HAP-1 (cell line): ENCODE measurements around the gene RAD51B.
"Not testable (repeated sequence)": the region's sequence is repeated elsewhere in the genome, so short reads cannot be mapped to it uniquely, and the experiment has no call there.

Experiments used
- DNase-seq, 2 experiments: peaks; one replicate each; pipeline ENCODE4 v3.0.0-alpha.2; 2016 to 2020; ENCODE audit warnings: low spot score in 2 of 2
- H3K27me3 ChIP-seq: fragments of 250-450 bp; sonication (Bioruptor Pico); 2 replicates; pipeline ENCODE4 v1.5.1; 2020; ENCODE audit warnings: low read depth, mild to moderate bottlenecking, moderate library complexity
- H3K36me3 ChIP-seq: fragments of 250-450 bp; sonication (Bioruptor Pico); replicated peaks from 2 replicates; pipeline ENCODE4 v1.5.1; 2020; ENCODE audit warnings: mild to moderate bottlenecking
- H3K4me1 ChIP-seq: fragments of 250-450 bp; sonication (Bioruptor Pico); 2 replicates; pipeline ENCODE4 v1.5.1; 2020; ENCODE audit warnings: mild to moderate bottlenecking
- H3K4me3 ChIP-seq: fragments of 250-450 bp; sonication (Bioruptor Pico); 2 replicates; pipeline ENCODE4 v1.5.1; 2020; ENCODE audit warnings: mild to moderate bottlenecking, moderate library complexity
- H3K9me3 ChIP-seq: fragments of 250-450 bp; sonication (Bioruptor Pico); 2 replicates; pipeline ENCODE4 v1.5.1; 2020; ENCODE audit warnings: mild to moderate bottlenecking, moderate library complexity
- in situ Hi-C: fragments of 300-500 bp; cut with MboI; formaldehyde crosslinking; loops from 3 replicates; pipeline ENCODE4 v1.14.3; 2020; ENCODE audit warnings: low sequenced_read_pairs, inconsistent platforms, mixed read lengths

Gene RAD51B

DNA sequence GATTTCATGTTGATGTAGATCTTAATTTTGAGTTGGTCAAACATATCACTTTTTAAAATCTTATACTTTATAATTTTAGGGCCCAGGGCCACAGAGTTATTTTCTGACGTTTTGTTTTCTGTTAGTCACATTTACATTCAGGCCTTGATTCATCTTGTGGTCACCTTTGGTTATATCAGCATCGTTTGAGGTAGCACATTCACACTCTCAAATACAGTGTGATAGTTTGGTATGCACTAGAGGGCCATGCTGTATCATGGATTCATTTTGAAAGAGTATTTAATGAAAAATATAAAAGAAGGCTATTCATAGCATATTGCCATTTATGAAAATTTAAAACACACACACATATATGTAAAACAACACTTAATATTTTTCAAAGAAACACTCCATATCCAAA, 274.6 kb downstream of the RAD51B start:
- Histone ChIP-seq H3K9me3 (no peaks in the 10 kb centered on the region), H3K36me3 (no peaks in the 10 kb centered on the region), H3K4me1 (no peaks in the 10 kb centered on the region), H3K4me3 (no peak overlapping the region), H3K27me3 (no peaks in the 10 kb centered on the region)
- no peak for DNase-seq
- in situ Hi-C loops = no loop called here

DNA sequence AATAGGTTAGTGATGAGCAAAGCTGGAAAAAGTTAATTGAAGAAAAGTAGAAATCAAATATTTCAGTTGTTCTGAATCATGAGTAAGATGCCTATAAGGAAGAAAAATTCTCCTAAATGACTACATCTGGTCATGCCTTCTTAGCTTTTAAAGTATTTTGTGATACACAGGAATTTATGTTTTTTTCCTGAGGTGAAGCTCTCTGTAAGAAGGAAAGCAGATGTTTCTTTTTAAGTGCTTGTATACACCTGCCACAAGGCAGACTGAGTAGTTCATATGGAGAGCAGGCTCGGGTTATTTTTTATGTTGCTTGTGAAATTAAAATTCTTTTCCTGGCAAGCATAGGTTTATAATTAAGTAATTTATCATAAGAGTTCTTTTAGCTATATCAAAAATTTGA, 275.2 kb downstream of the RAD51B start:
- Histone ChIP-seq H3K27me3 (no peaks in the 10 kb centered on the region), H3K36me3 (no peaks in the 10 kb centered on the region), H3K4me3 (no peak overlapping the region), H3K9me3 (no peaks in the 10 kb centered on the region), H3K4me1 (no peaks in the 10 kb centered on the region)
- in situ Hi-C loops = no loop called here
- no peak for DNase-seq

DNA sequence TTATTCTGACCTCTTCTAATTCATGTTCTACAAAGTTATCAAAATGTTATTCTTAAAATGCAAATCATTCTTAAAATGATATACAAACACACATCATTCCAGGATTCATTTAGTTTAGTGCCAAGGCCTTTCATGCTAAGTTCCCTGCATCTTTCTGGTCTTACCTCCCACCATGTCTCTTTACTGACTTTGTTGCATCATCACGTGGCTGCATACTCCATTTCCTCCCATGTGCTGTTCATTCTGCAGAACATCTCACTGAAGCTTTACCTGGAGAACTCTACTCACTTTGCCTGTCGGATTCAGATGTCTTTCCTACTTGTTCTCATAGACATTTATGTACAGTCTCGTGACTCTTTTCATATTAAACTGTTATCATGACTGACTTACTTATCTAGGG, 278.1 kb downstream of the RAD51B start:
- H3K27me3 ChIP-seq = no peaks in the 10 kb centered on the region
- H3K36me3 ChIP-seq = no peaks in the 10 kb centered on the region
- H3K4me3 ChIP-seq = no peak overlapping the region
- no peaks in the 10 kb centered on the region for H3K4me1 ChIP-seq
- H3K9me3 ChIP-seq = peaks cover 6% of the 10 kb centered on the region; the same call in 1 of the 2 replicates
- in situ Hi-C loops = no loop called here
- DNase-seq = no peak

DNA sequence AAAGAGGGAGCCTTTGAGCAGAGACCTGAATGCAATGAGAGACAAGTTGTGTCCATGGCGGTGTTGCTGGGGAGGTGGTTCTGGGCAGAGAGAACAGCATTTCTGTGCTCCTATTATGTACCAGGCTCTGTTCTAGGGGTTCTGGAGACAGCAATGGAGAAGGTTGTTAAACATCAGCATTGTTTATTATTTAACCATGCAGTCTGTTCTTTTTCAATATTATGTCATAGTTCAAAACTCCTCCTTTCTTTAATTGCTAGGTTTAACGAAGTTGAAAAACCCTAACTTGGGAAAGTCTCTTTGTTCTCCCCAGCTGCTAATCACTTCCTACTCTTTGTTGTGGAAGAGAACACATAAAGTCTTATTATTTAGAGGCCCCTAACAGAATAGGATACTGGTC, 279.3 kb downstream of the RAD51B start:
- in situ Hi-C loops = no loop called here
- Histone ChIP-seq H3K9me3 (peaks cover 6% of the 10 kb centered on the region; the same call in 1 of the 2 replicates), H3K4me3 (no peak overlapping the region), H3K27me3 (no peaks in the 10 kb centered on the region), H3K36me3 (no peaks in the 10 kb centered on the region), H3K4me1 (no peaks in the 10 kb centered on the region)
- no peak for DNase-seq

DNA sequence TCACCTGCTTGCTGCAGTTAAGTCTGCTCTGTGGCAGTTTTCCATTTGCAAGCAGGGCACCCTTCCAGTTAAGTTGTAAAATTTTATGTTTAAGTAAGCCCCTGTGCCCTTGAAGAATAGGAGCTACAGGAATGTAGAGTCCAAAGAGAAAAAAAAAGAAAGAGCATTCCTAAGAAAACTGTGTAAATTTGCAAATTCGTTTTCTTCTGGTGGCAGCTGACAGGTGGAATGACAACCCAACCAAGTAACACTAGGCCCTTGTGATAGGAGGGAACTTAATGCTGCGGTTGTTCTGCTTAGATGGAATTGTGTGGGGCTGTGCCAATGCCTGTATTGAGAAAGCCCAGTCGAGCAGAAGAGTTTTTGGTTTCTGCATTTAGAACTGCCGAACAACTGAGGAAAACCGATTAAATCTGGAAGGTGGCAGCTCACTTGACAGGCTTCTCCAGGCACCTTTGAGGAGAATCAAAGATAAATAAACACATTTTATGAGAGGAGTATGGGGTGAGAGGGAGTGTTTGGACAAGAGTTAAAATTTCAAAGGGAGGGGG, 280.0 kb downstream of the RAD51B start:
- no peak for DNase-seq
- no peaks in the 10 kb centered on the region for H3K36me3 ChIP-seq
- H3K4me3 ChIP-seq = no peak overlapping the region
- peaks cover 6% of the 10 kb centered on the region; the same call in 1 of the 2 replicates for H3K9me3 ChIP-seq
- no peaks in the 10 kb centered on the region for H3K4me1 ChIP-seq
- in situ Hi-C loops = no loop called here
- H3K27me3 ChIP-seq = no peaks in the 10 kb centered on the region

DNA sequence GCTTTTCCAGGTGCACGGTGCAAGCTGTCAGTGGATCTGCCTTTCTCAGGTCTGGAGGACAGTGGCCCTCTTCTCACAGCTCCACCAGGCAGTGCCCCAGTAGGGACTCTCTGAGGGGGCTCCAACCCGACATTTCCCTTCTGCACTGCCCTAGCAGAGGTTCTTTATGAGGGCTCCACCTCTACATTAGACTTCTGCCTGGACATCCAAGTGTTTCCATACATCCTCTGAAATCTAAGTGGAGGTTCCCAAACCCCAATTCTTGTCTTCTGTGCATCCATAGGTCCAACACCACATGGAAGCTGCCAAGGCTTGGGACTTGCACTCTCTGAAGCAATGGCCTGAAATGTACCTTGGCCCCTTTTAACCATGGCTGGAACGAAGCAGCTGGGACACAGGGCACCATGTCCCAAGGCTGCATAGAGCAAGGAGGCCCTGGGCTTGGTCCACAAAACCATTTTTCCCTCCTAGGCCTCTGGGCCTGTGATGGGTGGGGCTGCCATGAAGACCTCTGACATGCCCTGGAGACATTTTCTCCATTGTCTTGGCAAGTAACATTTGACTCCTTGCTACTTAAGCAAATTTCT, 282.2 kb downstream of the RAD51B start:
- in situ Hi-C loops, H3K9me3 ChIP-seq, H3K4me3 ChIP-seq, DNase-seq, H3K36me3 ChIP-seq, H3K27me3 ChIP-seq, H3K4me1 ChIP-seq: not testable (repeated sequence)

DNA sequence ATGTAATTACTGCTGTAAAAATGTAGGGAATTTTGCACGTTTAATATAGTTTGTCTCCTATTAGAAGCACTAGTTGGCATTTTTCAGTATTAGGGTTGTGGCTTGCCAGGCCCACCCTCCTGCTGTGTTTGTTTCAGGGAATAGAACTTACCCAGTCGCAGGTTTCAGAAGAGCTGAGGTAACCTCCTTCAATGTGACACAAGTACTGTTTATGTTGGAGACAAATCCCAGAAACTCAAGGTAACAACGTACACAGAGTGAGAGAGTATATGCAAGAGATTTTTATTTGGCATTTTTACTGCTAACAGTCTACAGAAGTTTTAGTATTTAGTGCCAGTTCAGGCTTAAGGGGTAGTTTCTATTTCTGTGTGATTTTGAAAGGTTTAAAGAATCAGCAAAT, 284.3 kb downstream of the RAD51B start:
- no peak for DNase-seq
- in situ Hi-C loops = no loop called here
- H3K4me1 ChIP-seq = peaks cover 9% of the 10 kb centered on the region
- H3K4me3 ChIP-seq = no peak overlapping the region
- no peaks in the 10 kb centered on the region for H3K27me3 ChIP-seq
- H3K9me3 ChIP-seq = peaks cover 6% of the 10 kb centered on the region; the same call in 1 of the 2 replicates
- no peaks in the 10 kb centered on the region for H3K36me3 ChIP-seq

DNA sequence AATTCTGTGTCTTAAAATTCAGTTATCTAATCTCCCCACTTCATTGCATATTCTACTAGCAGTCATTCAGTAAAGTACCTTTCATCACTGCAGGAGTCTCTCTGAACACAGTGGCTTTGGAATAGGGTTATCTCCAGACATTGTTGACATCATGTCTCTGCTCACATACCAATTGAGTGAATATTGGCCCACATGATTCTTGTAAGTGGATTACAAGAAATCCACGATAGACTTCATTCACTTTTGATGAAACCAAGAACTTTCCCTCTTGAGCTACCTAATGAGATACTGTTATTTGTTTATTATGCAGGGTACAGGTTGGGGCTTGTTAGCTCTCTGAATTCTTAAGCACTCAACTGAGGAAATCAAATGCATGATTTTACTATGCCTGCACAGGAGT, 284.9 kb downstream of the RAD51B start:
- in situ Hi-C loops = no loop called here

DNA sequence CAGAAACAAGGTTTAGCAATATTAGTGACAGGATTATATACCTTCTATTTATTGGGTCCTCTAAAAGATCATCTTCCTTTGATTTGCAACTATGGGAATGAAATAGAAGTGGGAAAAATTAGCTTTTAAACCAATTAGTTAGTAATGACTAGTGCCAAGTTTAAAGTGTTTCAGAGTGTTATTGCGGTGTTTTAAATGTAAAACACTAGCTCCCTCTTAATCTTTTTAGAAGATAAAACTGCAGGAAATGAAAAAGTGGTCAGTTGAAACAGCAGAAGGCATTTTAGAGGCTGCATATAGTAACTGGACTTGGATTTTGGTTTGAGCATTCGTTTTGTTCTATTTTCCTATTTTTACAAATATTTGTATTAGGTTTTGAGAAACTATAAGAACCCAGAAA, 286.2 kb downstream of the RAD51B start:
- H3K4me3 ChIP-seq = no peak overlapping the region
- in situ Hi-C loops = no loop called here
- peaks cover 9% of the 10 kb centered on the region for H3K4me1 ChIP-seq

More for the DNA sequence above, 284.9 kb downstream of the RAD51B start:
- Histone ChIP-seq H3K4me1 (peaks cover 9% of the 10 kb centered on the region), H3K36me3 (no peaks in the 10 kb centered on the region), H3K27me3 (no peaks in the 10 kb centered on the region), H3K9me3 (peaks cover 6% of the 10 kb centered on the region; the same call in 1 of the 2 replicates), H3K4me3 (no peak overlapping the region)
- DNase-seq = no peak

DNA sequence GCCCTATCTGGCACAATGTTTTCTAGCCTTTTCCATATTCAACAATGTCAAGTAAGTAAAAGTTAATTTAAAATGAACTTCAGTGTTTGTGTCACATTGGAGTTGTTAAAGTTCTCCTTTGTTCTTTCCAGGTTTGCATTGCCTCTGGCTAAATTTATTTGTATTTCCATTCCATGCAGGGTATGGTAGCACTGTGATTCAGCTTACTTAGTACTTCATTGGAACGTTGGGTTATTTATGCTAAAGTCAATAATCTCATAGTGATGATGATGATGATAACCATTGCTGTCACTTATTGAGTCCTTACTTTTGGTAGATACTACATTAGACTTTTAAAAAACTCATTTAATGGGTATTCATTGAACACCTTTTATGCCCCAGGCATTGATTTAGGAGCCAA, 286.9 kb downstream of the RAD51B start:
- Histone ChIP-seq H3K4me3 (no peak overlapping the region), H3K27me3 (no peaks in the 10 kb centered on the region), H3K4me1 (peaks cover 9% of the 10 kb centered on the region), H3K9me3 (peaks cover 3% of the 10 kb centered on the region; the same call in 1 of the 2 replicates), H3K36me3 (no peaks in the 10 kb centered on the region)
- DNase-seq = peak in 1 of 2 experiments; percentile 77
- in situ Hi-C loops = no loop called here

More for the DNA sequence above, 286.2 kb downstream of the RAD51B start:
- Histone ChIP-seq H3K27me3 (no peaks in the 10 kb centered on the region), H3K9me3 (peaks cover 6% of the 10 kb centered on the region; the same call in 1 of the 2 replicates), H3K36me3 (no peaks in the 10 kb centered on the region)
- DNase-seq = no peak

DNA sequence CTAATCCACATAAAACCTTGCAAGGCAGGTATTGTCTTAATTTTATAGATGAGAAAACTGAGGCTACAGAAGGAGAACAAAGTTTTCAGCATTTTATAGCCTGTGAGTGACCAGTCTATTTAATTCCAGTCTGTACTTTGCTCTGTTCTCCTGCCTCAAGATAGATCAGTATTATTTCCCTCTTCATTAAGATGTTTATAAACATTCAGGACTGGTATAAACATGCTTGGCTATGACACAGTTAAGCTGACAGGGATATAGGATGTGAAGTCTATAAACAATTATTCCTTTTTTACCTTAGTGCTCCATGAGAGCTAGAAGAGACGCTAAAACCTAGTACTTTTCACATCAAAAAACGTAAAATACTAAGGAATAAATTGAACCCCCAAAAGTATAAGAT, 287.3 kb downstream of the RAD51B start:
- DNase-seq = no peak
- in situ Hi-C loops = no loop called here
- Histone ChIP-seq H3K36me3 (no peaks in the 10 kb centered on the region), H3K9me3 (no peaks in the 10 kb centered on the region), H3K27me3 (no peaks in the 10 kb centered on the region), H3K4me1 (peaks cover 9% of the 10 kb centered on the region), H3K4me3 (no peak overlapping the region)

DNA sequence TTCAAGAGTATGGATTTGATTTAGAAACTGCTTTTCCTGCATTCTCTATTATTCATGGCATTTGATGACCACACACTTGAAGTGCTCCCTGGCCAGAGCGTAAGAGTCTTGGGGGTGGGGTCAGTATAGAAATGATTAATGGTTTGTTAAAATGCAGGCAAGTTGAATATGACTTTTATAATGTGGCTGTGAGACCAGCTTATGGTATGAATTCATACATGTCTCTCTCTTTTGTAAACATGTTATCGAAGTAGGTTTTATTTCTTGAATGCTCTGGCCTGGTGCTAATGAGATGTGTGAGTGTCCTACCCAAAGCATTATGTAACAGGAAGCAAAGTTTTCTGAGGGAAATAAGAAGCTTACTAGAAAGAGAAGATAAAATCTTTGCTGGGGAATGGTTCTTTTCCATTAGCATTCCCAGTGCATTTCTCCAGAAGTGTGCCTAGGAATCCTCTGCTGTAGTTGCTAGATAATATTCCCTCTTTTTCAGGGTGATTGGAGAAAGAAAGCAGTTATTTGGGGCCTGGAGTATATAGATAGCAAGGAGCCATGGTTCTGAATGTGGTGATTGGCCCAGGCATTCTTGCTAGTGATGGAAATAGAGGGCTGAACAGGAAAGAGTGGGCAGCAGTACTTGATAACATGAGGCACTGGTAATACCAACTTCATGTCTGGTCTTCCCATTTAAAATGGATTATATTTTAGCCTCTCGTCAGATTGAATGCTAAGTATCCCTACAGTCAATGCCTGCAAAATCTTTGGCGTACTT, 289.7 kb downstream of the RAD51B start:
- in situ Hi-C loops = no loop called here
- no peak overlapping the region for H3K4me3 ChIP-seq

DNA sequence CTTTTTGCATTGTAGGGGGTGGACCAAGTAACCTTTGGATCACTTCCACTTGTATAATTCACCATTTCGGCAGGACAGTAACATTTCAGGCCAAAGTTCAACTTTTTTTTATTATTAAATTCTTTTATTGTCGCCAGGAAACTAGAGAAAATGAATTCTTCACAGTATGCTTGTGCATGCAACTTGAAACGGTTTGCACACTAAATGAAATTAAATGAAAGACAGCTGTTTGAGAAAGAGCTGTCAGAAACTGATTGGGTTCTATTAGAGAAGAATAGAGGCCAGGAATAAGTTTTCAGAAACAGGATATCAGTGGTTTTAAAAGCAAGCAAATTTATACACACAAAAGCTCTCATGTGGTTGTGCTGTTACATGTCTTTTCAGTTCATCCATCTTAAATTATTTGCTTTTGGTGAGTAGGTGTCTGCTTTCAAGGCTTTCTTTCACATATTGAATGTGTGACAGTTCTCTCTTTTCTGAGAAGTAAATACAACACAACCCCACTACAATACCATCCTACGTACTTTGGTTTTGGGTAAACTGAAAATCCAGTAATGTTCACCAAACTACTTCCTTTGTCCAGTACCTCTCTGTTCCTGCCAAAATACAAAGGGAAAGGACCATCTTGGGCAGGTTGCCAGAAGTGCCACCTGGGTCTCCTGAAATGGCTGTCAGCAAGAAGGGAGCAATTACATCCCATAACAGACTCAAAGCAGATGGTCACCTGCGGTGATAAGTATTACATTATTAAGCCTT, 291.7 kb downstream of the RAD51B start:
- in situ Hi-C loops = no loop called here
- H3K4me3 ChIP-seq = no peak overlapping the region
- peaks cover 5% of the 10 kb centered on the region for H3K4me1 ChIP-seq
- no peaks in the 10 kb centered on the region for H3K9me3 ChIP-seq
- H3K27me3 ChIP-seq = no peaks in the 10 kb centered on the region
- H3K36me3 ChIP-seq = no peaks in the 10 kb centered on the region
- DNase-seq = no peak

More for the DNA sequence above, 289.7 kb downstream of the RAD51B start:
- H3K4me1 ChIP-seq = peaks cover 9% of the 10 kb centered on the region
- no peaks in the 10 kb centered on the region for H3K36me3 ChIP-seq
- H3K27me3 ChIP-seq = no peaks in the 10 kb centered on the region
- DNase-seq = no peak
- H3K9me3 ChIP-seq = no peaks in the 10 kb centered on the region
